ENCODE data around the gene HYOU1.
"Not testable (repeated sequence)": the region's sequence is repeated elsewhere in the genome, so short reads cannot be mapped to it uniquely, and the experiment has no call there.

HYOU1 gene, protein sequence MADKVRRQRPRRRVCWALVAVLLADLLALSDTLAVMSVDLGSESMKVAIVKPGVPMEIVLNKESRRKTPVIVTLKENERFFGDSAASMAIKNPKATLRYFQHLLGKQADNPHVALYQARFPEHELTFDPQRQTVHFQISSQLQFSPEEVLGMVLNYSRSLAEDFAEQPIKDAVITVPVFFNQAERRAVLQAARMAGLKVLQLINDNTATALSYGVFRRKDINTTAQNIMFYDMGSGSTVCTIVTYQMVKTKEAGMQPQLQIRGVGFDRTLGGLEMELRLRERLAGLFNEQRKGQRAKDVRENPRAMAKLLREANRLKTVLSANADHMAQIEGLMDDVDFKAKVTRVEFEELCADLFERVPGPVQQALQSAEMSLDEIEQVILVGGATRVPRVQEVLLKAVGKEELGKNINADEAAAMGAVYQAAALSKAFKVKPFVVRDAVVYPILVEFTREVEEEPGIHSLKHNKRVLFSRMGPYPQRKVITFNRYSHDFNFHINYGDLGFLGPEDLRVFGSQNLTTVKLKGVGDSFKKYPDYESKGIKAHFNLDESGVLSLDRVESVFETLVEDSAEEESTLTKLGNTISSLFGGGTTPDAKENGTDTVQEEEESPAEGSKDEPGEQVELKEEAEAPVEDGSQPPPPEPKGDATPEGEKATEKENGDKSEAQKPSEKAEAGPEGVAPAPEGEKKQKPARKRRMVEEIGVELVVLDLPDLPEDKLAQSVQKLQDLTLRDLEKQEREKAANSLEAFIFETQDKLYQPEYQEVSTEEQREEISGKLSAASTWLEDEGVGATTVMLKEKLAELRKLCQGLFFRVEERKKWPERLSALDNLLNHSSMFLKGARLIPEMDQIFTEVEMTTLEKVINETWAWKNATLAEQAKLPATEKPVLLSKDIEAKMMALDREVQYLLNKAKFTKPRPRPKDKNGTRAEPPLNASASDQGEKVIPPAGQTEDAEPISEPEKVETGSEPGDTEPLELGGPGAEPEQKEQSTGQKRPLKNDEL

DNA sequence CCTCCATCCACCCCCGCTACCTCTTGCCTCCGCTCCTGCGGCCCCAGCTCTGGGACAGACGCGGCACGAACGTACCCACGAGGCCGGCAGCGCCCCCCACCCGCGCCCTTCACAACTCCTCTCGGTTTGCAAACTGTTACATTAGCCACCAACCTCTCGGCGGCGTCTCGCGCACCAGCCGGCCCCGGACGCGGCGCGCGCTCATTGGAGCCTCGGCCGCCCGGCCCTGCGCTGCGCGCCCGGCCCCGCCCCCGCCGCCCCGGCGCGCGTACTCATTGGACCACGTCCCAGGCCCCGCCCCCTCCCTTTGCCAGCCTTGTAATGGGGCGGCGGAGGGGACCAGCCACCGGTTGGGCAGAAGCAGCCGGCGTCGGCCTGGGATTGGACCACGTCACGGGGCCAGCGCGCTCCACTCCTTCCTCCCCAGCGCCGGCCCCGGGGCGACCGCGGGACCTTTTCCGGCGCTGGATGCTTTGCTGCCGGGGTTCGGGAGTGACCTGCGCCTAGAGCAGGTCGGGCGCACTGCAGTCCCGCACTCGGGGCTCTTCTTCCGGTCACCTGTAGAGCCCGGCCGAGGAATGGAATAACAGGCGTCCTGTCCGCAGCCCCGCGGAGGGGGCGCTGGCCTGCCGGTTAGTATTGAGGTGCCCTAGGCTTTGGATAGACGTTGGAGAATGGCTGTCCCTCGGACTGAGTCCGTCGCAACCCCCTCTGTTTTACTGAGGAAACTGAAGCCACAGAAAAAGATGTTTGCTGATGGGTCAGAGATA is at the start of gene HYOU1:
Gene HYOU1 (minus strand): TSS at position 206 of the 770 bp plus-strand sequence. CDS start 1,045 bp downstream, outside the sequence.
- peak; percentile 98 to 99 for DNase-seq

DNA sequence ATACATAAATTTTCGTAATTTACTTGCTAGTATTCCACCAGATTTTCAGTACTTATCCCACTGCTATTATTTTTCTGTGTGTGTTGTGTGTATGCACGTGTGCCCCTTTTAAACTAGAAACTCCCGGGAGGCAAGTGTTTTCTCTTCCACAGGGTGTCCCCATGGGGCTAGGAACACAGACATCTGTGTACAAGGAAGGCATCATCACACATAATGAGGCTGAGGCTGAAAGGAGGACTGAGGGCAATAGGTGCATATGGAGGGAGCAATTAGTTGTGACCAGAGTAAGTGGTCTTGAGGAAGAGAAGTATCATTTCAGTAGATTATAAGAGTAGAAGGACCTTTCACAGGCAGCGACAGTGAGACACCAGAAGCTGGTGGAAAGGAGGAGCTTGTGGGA is 46.8 kb upstream of the HYOU1 start:
- no peak for DNase-seq

DNA sequence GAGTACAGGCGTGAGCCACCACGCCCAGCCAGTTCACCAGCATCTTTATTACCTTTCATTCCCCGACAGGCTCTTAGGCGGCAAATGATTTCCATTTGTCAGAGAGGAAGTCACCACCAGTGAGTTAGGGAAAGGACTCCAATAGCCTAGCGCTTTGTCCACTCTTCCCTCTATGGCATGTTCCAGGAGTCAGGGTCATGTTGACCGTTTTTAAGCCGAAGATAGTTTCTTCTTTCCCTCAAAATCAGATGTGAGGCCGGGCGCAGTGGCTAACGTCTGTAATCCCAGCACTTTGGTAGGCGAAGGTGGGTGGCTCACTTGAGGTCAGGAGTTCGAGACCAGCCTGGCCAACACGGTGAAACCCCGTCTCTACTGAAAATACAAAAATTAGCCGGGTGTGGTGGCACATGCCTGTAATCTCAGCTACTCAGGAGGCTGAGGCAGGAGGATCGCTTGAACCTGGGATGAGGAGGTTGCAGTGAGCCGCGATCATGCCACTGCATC is 46.2 kb upstream of the HYOU1 start:
- not testable (repeated sequence) for DNase-seq

DNA sequence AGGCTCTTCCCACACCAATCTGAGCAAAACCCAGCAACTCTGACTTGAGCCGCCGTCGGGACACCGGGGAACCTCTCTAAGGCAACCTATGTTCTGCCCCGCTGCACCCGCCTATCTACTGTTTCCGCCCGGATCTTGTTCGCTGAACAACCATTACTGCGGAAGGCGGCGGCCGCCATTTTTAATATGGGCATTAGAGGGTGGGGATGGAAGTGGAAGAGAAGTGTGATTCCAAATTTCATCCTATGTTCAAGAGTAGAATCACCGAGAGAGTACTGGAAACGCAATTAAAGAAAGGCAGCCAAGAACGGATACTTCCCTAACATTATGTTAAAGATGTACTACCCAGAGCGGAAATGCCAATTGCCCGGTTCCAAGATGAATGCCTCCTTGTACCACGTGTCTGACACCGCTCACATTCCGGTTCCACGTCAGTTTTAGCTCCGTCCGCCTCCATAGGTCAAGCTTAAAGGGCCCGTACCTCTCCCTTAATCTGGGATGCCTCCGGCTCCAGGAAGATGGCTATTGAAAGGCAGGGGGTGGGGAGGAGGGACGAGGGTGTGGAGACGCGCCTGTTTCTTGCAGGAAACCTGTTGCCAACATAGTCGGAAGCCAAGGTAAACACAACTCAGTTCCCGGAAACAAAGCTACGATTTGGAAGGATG is 44.9 kb upstream of the HYOU1 start, which contains the start of gene DPAGT1:
Gene DPAGT1 (minus strand): TSS at position 95 of the 665 bp plus-strand sequence. CDS start 198 bp downstream, outside the sequence.
- peak; percentile 89 to 90 for DNase-seq

DNA sequence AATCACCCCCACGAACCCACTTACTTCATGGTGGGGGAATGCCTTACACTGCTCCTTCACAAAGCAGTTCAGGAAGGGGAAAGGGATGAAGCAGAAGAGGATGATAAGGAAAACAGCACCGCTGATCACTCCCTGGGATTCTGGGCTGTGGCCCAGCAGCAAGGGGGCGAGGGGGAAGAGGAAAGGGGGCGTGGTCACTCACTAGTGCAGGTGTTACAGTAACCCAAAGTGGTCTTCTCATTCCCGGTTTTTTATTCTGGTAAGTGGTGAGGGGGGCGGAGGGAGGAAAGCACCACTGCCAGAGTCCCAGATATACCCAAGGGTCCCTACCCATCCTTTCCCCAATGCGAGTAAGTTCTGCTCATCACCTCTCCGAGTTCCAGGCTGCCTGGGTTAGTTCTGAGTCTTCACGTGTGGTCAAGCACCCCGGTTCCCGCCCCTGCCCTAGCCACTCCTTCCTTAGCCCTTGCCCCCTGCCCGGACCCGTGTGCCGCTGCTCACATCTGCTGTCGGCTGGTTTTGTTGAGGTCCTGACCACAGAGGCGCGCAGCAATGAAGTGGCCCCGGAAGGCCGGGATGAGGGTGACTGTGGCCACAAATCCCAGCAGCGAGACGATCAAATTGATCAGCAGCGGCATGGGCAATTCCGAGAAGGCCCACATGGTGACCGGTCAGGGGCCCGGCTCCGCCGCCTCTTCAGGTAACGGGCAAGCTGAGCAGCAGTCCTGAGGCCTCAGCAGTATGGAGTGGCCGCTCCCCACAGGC is 44.2 kb upstream of the HYOU1 start:
- DNase-seq: no peak

DNA sequence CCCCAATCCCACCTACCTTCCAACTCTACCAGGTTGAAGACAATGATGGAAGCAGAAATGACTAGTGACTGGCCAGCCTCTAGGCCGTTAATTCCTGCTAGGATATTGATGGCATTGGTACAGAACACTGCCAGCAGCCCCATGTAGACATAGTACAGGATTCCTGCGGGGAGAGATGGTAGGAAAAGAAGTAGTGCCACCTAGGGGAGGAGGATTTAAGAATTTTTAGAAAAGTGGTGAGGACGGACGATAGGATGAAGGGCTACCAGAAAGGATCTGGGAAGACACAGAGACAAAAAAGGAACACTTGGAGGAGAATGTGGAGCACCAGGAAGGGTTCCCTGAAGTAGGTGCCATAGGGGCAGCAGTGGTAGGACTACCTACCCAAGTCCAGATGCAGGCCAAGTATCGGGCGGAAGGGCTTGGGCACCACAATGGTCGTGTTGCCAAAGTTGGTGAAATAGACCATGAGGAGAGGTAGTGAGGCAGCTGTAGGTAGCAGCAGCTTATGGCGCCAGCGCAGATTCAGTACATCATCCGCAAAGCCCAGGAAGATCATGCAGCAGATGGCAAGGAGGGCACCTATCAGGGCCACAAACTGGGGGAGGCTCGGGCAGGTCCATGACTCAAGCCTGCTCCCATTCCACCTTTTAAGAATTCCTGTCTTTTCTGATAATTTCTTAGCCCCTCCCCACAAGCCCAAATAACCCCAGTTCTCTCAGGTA is 43.4 kb upstream of the HYOU1 start:
- DNase-seq: no peak

DNA sequence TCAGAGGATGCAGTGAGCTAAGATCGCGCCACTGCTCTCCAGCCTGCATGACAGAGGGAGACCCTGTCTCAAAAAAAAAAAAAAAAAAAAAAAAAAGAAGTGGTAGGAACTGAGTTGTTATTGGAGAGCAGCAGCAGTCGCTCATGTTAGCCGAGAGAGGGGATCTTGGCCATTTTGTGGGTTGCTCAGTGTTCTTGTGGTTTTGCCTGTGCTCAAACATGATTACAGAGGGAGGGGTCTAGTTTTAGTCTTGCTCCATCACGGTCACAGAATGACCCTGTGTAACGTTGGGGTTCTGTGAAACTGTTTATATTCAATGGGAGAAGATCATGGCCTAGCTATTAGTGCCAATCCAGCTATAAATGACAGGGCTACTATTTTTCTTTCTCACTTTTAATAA is 42.7 kb upstream of the HYOU1 start:
- DNase-seq: no peak

DNA sequence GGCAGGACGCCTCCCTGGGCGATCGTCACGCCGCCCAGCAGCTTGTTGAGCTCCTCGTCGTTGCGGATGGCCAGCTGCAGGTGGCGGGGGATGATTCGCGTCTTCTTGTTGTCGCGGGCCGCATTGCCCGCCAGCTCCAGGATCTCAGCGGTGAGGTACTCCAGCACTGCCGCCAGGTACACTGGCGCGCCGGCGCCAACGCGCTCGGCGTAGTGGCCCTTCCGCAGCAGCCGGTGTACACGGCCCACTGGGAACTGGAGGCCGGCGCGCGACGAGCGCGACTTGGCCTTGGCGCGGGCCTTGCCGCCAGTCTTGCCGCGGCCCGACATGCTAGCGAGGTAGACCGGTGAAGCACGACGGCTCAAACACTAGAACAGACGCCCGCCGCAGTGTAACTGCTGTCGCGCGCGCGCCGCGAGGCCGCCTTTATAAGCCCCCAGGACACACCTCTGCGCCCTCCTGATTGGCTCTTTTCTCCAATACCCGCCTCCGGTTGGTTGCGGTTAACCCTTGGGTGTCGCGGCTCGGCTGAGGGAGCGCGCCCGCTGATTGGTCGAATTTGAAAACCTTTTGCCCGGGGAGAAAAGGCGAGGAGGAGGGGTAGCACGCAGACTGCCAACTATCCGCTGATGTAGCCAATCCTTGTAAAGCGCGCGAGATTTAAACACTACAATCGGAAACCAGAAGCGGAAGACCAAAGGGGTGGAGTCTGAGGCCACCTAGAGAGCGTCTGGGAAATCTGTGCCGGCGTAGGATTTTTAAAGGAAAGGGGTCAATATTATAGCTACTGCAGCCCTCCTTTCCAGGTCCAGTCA is 38.3 kb upstream of the HYOU1 start:
- DNase-seq: peak; percentile 99 to 100

DNA sequence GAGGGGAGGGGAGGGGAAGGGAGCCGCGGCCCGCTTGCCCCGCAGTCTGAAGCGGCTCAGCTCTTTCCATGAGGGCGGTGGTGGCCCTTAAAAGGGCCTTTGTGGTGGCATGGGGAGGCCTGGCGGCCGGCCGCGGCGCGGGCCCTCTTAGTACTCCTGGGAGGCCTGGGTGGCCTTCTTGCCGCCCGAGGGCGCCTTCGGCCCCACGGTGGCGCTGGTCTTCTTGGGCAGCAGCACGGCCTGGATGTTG is 37.7 kb upstream of the HYOU1 start:
- DNase-seq: no peak

DNA sequence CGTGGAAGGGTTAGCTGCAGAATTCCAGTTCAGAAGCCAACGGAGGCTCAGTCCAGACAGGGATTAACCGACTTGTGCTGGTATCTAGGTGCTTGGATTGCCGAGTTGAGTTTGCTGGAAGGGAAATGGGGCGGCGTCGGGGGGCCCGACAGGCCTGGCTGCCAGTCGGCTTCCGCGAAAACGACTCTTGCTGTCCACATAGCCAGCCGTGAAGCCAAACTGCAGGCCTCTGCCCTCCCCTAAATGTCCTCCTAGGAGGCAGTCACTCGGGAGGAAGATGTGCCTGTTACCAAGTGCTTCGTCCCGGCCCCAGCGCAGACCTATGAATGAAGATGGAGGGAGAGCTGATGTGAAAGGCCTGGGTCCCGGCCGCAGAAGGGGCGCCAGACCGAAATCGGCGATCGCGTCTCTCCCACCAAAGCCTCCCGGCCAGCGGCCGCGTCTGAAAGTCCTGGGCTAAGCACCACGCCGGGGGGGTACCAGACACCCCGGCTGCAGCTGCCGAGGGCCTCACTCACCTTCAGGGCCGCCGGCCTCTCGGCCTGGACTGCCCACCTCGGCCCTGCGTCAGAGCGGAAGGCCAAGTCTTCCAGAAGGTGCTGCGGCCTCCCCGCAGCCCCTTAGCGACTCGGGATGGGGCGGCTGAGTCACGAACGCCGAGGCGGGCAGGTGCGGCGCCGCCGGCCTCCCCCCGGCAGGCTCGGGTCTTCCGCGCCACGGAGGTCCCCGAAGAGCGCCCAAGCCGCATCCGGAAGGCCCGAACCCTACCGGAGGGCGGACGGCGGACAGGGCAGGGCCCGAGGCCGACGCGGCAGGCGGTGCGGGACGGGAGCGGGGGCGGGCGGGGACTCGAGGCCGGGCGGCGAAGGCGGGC is 37.2 kb upstream of the HYOU1 start:
- DNase-seq: peak; percentile 52 to 61

DNA sequence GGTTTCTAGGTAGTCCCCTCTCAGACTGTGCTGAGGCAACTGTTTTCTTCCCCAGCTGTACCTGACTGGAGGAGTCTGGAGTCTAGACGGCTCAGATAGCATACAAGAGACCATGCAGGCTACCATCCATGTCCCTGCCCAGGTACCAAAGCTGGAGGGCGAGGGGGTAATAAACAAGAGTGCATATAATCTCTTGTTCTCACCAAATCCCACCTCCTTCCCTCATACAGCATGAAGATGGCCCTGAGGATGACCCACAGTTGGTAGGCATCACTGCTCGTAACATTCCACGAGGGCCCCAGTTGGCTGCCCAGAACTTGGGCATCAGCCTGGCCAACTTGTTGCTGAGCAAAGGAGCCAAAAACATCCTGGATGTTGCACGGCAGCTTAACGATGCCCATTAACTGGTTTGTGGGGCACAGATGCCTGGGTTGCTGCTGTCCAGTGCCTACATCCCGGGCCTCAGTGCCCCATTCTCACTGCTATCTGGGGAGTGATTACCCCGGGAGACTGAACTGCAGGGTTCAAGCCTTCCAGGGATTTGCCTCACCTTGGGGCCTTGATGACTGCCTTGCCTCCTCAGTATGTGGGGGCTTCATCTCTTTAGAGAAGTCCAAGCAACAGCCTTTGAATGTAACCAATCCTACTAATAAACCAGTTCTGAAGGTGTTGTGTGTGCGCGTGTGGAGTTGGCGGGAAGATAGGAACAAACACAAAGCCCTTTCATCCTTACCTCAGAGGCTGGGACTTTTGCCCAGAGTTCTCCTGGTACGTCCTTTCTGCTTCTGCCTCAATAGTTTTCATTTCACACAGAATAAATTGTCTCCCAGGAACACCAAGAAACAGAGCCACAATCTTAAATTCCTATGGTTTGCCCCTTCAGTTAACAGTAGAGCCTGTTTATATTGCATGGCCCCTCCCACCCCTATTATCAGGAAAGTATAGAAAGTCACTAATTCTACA is 36.2 kb upstream of the HYOU1 start:
- DNase-seq: peak; percentile 35 to 43

DNA sequence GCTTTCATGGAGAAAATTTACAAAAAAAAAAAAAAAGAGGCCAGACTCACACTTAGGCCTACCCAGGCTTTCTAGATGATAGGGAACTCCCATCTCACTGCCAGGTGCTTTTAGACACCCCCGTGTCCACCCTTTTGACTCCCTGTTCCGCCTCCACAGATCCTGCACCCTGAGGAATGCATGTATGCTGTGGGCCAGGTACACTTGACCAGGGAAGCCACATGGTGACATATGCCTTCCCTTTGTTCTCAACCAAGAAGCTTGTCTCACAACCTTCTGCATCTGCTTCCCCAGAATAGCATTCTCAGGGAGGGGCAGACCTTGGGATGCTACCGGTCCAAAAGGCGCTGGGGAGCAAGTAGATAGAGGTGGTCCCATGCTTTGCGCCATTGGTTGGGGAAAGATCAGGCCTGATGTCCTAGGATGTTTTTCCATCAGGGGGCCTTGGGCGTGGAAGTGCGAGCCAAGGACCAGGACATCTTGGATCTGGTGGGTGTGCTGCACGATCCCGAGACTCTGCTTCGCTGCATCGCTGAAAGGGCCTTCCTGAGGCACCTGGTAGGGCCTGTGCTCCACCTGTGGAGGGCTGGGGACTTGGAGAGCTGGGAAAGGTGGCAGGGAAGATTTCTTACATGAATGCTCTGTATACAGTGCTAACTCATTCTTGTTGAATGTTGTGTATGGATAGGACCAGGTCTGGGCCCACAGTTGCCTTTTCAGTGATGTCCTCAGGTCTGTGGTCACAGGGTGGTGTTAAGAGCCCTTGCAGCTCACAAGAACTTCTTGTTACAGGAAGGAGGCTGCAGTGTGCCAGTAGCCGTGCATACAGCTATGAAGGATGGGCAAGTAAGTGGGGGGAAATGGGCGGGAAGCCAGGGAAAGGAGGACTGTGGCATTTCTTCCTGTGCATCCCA is 35.2 kb upstream of the HYOU1 start:
- peak; percentile 31 to 38 for DNase-seq

DNA sequence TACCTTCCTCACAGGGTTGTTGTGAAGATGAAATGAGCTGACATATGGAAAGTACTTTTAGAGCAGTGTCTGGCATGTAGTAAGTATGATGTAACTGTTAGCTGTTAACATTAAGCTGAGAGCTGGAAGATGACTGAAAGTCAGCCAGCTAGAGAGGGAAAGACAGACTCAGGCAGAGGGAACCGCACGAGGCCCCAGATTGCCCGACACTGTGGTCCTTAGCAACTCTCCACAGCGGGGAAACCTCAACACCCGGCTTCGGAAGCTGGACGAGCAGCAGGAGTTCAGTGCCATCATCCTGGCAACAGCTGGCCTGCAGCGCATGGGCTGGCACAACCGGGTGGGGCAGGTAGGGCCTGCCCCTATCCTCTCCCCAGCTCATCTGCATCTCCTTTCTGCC is 34.2 kb upstream of the HYOU1 start:
- peak in 1 of 2 experiments; percentile 29 for DNase-seq

DNA sequence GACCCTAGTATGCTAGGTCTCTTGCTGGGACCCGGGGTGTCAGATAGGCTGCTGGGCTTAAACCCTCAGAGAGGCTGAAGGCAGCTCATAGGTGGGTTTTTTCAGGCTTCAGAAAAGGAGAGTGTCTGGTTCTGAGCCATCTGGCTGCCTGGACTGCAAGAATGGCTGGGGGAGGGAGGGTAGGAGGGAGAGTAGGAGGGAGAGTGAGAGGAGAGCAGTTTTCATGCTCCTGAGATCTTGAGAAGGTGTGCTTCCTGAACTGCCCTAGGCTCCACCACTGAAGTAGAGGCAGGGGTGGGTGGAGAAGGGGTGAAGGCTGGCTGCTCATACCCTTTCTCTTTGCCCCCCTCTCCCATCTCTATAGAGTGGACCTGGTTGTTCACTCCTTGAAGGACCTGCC is 32.3 kb upstream of the HYOU1 start:
- no peak for DNase-seq

DNA sequence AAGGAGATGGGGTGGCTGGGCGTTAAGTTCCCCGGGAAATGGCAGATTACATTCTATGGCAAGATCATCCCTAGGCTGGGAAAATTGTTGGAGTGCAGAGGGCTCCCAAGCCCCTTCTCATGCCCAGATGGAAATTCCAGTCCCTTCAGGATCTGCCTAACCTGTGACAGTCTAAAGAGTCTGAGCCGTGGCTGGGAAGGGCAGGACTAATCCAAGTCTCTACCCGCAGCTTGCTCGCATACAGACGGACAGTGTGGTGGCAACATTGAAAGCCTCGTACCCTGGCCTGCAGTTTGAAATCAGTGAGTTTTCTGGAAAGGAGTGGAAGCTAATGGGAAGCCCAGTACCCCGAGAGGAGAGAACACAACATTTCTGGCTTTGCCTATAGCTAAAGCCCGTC is 31.4 kb upstream of the HYOU1 start:
- DNase-seq: no peak

DNA sequence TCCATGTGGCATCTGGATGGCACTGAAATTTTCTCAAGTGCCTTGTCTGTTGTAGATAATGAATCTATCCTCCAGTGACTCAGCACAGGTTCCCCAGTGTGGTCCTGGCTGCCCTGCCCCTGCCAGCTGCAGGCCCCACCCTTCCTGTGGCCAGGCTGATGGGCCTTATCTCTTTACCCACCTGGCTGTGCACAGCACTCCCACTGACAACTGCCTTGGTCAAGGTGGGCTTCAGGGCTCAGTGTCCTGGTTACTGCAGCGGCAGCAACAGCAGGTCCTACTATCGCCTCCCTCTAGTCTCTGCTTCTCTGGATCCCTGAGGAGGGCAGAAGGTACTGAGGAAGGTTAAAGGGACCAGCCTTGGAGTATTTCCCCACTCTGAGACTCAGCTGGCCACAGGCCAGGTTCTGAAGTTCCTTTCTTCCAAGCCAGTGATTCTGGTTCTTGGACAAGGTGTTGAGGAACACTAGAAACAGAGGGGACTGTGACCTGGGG is 30.8 kb upstream of the HYOU1 start:
- no peak for DNase-seq

All from activated T-cell treated with anti-CD3 and anti-CD28 coated beads, Interleukin-2, amount 50 U/mL, for 48 hours (primary cell).